PFSK-1 (cell line): ENCODE data around the gene KLHL2.

ENCODE experiments used
- FOXP2 ChIP-seq: optimal IDR thresholded peaks from 2 replicates; pipeline ENCODE3; 2011; ENCODE audit warnings: borderline replicate concordance, control low read depth, inconsistent platforms; ENCODE audit not compliant: insufficient read depth; ENCODE audit errors: extremely low read length, extremely low read depth
- POLR2AphosphoS5 ChIP-seq: IDR thresholded peaks from 2 replicates; pipeline ENCODE4 v1.6.1; 2012; ENCODE audit warnings: low read depth, mild to moderate bottlenecking, control low read depth, low read length, moderate library complexity
- REST ChIP-seq, 2 experiments: IDR thresholded peaks; 2 replicates each; pipeline versions ENCODE4 v1.6.1 to v1.8.0; 2011 to 2012; ENCODE audit warnings: low read depth in 2 of 2, low read length in 2 of 2, control low read depth in 1 of 2, inconsistent platforms in 1 of 2, mild to moderate bottlenecking in 1 of 2, moderate library complexity in 1 of 2; ENCODE audit not compliant: insufficient read depth in 1 of 2
- SIN3A ChIP-seq: IDR thresholded peaks from 2 replicates; pipeline ENCODE4 v1.6.1; 2012; ENCODE audit warnings: mild to moderate bottlenecking, low read length, moderate library complexity, borderline replicate concordance; ENCODE audit not compliant: insufficient read depth
- TAF1 ChIP-seq: IDR thresholded peaks from 2 replicates; pipeline ENCODE4 v1.6.1; 2012; ENCODE audit warnings: low read length, control low read depth, borderline replicate concordance; ENCODE audit not compliant: insufficient read depth

KLHL2 gene

DNA sequence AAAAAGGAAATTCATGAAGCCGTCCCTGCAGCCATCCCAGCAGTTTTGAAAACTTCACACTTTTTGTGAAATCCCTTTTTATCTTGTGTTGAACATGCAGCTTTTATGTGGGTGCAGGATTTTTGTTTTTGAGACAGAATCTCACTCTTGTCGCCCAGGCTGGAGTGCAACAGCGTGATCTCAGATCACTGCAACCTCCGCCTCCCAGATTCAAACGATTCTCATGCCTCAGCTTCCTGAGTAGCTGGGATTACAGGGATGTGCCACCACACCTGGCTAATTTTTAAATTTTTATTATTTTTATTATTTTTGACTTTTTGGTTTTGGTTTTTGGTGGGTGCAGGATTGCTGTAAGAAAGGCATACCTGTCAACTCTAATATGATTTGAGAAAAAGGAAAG is 112.1 kb downstream of the KLHL2 start:
- TF ChIP-seq TAF1 (no peak), REST (IDR thresholded peaks at IDR 0.05; ENCODE audit: insufficient read depth in 1 of 2, low read depth in 2 of 2, low read length in 2 of 2) (no peak), POLR2AphosphoS5 (no peak), SIN3A (no peak), FOXP2 (no peak)

DNA sequence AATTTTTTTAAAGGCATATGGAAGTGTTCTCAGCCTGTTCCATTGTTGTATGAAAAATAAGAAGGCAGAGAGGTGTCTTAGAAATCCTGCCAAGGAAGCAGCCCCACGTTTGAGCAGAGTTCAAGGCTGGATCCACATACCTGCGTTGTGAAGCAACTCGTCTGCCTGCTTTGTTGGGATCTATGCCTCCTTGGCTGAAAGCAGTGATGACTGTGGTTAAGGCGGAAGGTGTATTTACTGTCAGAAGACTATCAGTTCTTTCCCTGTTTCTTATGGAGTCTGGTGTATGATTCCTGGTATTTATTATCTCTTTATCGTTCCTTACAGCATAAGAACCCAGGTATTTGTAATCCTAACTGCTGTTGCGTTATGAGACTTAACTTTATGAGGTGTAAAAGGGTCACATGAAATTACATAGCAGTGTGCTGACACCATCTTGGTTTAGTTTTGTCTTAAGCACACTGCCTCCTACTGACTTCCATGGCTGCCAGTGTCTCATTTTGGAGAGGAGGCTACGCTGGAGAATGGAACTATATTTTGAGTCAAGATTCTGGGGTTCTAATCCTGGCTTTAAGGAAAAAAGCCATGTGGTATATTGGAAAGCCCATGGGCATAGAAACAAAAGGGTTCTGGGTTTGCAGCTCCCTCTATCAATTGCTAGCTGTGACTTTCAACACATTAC is 117.0 kb downstream of the KLHL2 start:
- TF ChIP-seq TAF1 (no peak), SIN3A (no peak), POLR2AphosphoS5 (no peak)

GRCh38 chr4:165324918-165325304 is 117.5 kb downstream of the KLHL2 start:
- TF ChIP-seq POLR2AphosphoS5 = no peak
- TF ChIP-seq TAF1 = no peak
- TF ChIP-seq SIN3A = no peak
- no peak for TF ChIP-seq FOXP2
- no peak for TF ChIP-seq REST (IDR thresholded peaks at IDR 0.05; ENCODE audit: insufficient read depth in 1 of 2, low read depth in 2 of 2, low read length in 2 of 2)

GRCh38 chr4:165325732-165326512 is 118.6 kb downstream of the KLHL2 start:
- TF ChIP-seq POLR2AphosphoS5 (no peak), TAF1 (no peak), FOXP2 (no peak), REST (IDR thresholded peaks at IDR 0.05; ENCODE audit: insufficient read depth in 1 of 2, low read depth in 2 of 2, low read length in 2 of 2) (no peak), SIN3A (no peak)

GRCh38 chr4:165326831-165327210 is 119.5 kb downstream of the KLHL2 start:
- TF ChIP-seq FOXP2 (no peak), TAF1 (no peak), SIN3A (no peak), REST (IDR thresholded peaks at IDR 0.05; ENCODE audit: insufficient read depth in 1 of 2, low read depth in 2 of 2, low read length in 2 of 2) (no peak), POLR2AphosphoS5 (no peak)
